HCT116 (cell line): ENCODE data around the gene ASCL5. TPM values are rescaled to one million over a fixed set of nuclear protein-coding genes. Genes with fewer than 3 reads are reported as not detected.

Source experiments
- ATAC-seq: fragments of 200-7000 bp; cut with Tn5 transposase; 2 replicates; pipeline ENCODE4 v1.9.1; 2020; ENCODE audit warnings: mild to moderate bottlenecking, moderate library complexity
- BruUV-seq: library from RNA; stranded (reverse); fragments of 400-500 nt; replicated peaks from 2 replicates; lab custom pipeline; 2021; lab: Mats Ljungman, UMichigan
- CTCF ChIA-PET: fragments of 300-600 bp; sonication (Branson Sonifier 250); formaldehyde crosslinking; loops from one replicate; lab custom pipeline; 2021; ENCODE audit warnings: antibody characterized with exemption; lab: Charles Lee
- POLR2A ChIA-PET: fragments of 300-600, 350-600 bp; sonication (Branson Sonifier 250); formaldehyde crosslinking; loops from one replicate; lab custom pipeline; 2021; ENCODE audit warnings: antibody characterized with exemption; lab: Charles Lee
- RAD21 ChIA-PET, 2 experiments: fragments of 300-600 bp; sonication (Branson Sonifier 250); formaldehyde crosslinking; loops; one replicate each; lab custom pipeline; 2023; ENCODE audit warnings: low total read pairs in 2 of 2; ENCODE audit not compliant: uncharacterized antibody in 2 of 2, unreplicated experiment in 2 of 2, low non-redundant PET in 1 of 2; lab: Charles Lee
- DNase-seq: peaks from one replicate; pipeline ENCODE4 v3.0.0-alpha.2; 2010; ENCODE audit warnings: low read depth, low spot score
- H2AFZ ChIP-seq: fragments of 200-600 bp; shearing (Covaris generic), sonication (generic); 2 replicates; pipeline ENCODE4 v1.6.1; 2017; ENCODE audit warnings: low read depth, mixed run types, mixed read lengths, antibody characterized with exemption, low read length; ENCODE audit not compliant: poor library complexity, severe bottlenecking
- H3K27ac ChIP-seq: 2 replicates; pipeline ENCODE4 v1.5.1; 2012; ENCODE audit warnings: low read depth, low read length
- H3K27me3 ChIP-seq: fragments of 200-600 bp; sonication (generic); 2 replicates; pipeline ENCODE4 v1.6.1; 2016; ENCODE audit warnings: mixed run types, low read length, mixed read lengths; ENCODE audit not compliant: insufficient read depth
- H3K36me3 ChIP-seq, 2 experiments: fragments of 200-500 bp in 1 of 2; fragments of 200-600 bp in 1 of 2; sonication (Bioruptor generic) in 1 of 2; sonication (generic) in 1 of 2; 2 replicates each; pipeline versions ENCODE4 v1.5.1 to v1.6.1; 2014 to 2016; ENCODE audit warnings: low read length in 2 of 2, inconsistent platforms in 1 of 2, mixed read lengths in 1 of 2, mixed run types in 1 of 2; ENCODE audit not compliant: insufficient read depth in 2 of 2, control insufficient read depth in 1 of 2
- H3K4me1 ChIP-seq, 2 experiments: fragments of 200-600 bp in 1 of 2; sonication (generic) in 1 of 2; 2 replicates each; pipeline versions ENCODE4 v1.5.1 to v1.6.1; 2012 to 2017; ENCODE audit warnings: low read length in 2 of 2, inconsistent platforms in 1 of 2, mild to moderate bottlenecking in 1 of 2, mixed read lengths in 1 of 2, mixed run types in 1 of 2, moderate library complexity in 1 of 2; ENCODE audit not compliant: insufficient read depth in 2 of 2, control insufficient read depth in 1 of 2
- H3K4me2 ChIP-seq: fragments of 200-600 bp; sonication (generic); 2 replicates; pipeline ENCODE4 v1.6.1; 2017; ENCODE audit warnings: mixed run types, low read length, mixed read lengths
- H3K4me3 ChIP-seq, 2 experiments: fragments of 200-600 bp in 1 of 2; sonication (generic) in 1 of 2; replicated peaks in 1 of 2; 2 replicates each; pipeline ENCODE4 v1.5.1; 2011 to 2016; ENCODE audit warnings: low read length in 2 of 2, control low read depth in 1 of 2, low read depth in 1 of 2, mild to moderate bottlenecking in 1 of 2, mixed read lengths in 1 of 2, mixed run types in 1 of 2
- H3K79me2 ChIP-seq: fragments of 200-600 bp; sonication (generic); 2 replicates; pipeline ENCODE4 v1.6.1; 2017; ENCODE audit warnings: mild to moderate bottlenecking, mixed run types, low read length, moderate library complexity, mixed read lengths; ENCODE audit not compliant: insufficient read depth
- H3K9ac ChIP-seq: fragments of 200-600 bp; sonication (generic); 2 replicates; pipeline ENCODE4 v1.6.1; 2016; ENCODE audit warnings: low read length, mixed read lengths
- H3K9me2 ChIP-seq: fragments of 200-600 bp; sonication (generic), shearing (Covaris generic); 2 replicates; pipeline ENCODE4 v1.6.1; 2017; ENCODE audit warnings: mixed run types, mild to moderate bottlenecking, moderate library complexity; ENCODE audit not compliant: insufficient read depth
- H3K9me3 ChIP-seq, 2 experiments: fragments of 200-500 bp in 1 of 2; fragments of 200-600 bp in 1 of 2; sonication (Bioruptor generic) in 1 of 2; sonication (generic) in 1 of 2; 2 replicates each; pipeline ENCODE4 v1.6.1; 2014 to 2017; ENCODE audit warnings: low read length in 2 of 2, mixed read lengths in 2 of 2, inconsistent platforms in 1 of 2, low read depth in 1 of 2, mild to moderate bottlenecking in 1 of 2, mixed run types in 1 of 2, moderate library complexity in 1 of 2; ENCODE audit not compliant: control insufficient read depth in 1 of 2, insufficient read depth in 1 of 2
- H4K20me1 ChIP-seq: fragments of 200-600 bp; sonication (generic), shearing (Covaris generic); 2 replicates; pipeline ENCODE4 v1.6.1; 2017; ENCODE audit warnings: mixed run types, mild to moderate bottlenecking, moderate library complexity; ENCODE audit not compliant: insufficient read depth
- CEBPB ChIP-seq: IDR thresholded peaks from 2 replicates; pipeline ENCODE4 v1.6.1; 2012; ENCODE audit warnings: low read depth
- CTCF ChIP-seq, 3 experiments: fragments of 200-600 bp in 1 of 3; sonication (generic) in 1 of 3; IDR thresholded peaks in 2 of 3; conservative IDR thresholded peaks in 1 of 3; 2 replicates each; pipeline ENCODE4 v1.5.1; 2012 to 2017; ENCODE audit warnings: low read depth in 2 of 3, low read length in 2 of 3, antibody characterized with exemption in 1 of 3, borderline replicate concordance in 1 of 3, control low read depth in 1 of 3, mild to moderate bottlenecking in 1 of 3, mixed read lengths in 1 of 3, mixed run types in 1 of 3, moderate library complexity in 1 of 3; ENCODE audit not compliant: insufficient read depth in 1 of 3
- ELF1 ChIP-seq: IDR thresholded peaks from 2 replicates; pipeline ENCODE4 v1.6.1; 2012; ENCODE audit warnings: low read depth, borderline replicate concordance
- EZH2 ChIP-seq: fragments of 200-600 bp; sonication (generic); IDR thresholded peaks from 2 replicates; pipeline ENCODE4 v1.6.1; 2017; ENCODE audit warnings: antibody characterized with exemption, mixed run types
- JUND ChIP-seq: IDR thresholded peaks from 2 replicates; pipeline ENCODE4 v1.6.1; 2012
- MAX ChIP-seq: IDR thresholded peaks from 2 replicates; pipeline ENCODE4 v1.6.1; 2012
- POLR2AphosphoS5 ChIP-seq: IDR thresholded peaks from 2 replicates; pipeline ENCODE4 v1.6.1; 2011; ENCODE audit warnings: mild to moderate bottlenecking, low read depth, low read length, moderate library complexity
- REST ChIP-seq: IDR thresholded peaks from 2 replicates; pipeline ENCODE4 v1.6.1; 2012; ENCODE audit warnings: low read depth
- YY1 ChIP-seq: IDR thresholded peaks from 2 replicates; pipeline ENCODE4 v1.6.1; 2011; ENCODE audit warnings: low read length, low read depth, moderate library complexity, mild to moderate bottlenecking; ENCODE audit not compliant: insufficient replicate concordance; ENCODE audit errors: extremely low read depth
- ZFX ChIP-seq: fragments of 450-650 bp; IDR thresholded peaks from 2 replicates; pipeline ENCODE4 v1.6.1; 2017
- ZNF274 ChIP-seq: fragments of 200-500 bp; sonication (Bioruptor generic); IDR thresholded peaks from 2 replicates; pipeline ENCODE4 v1.6.1; 2014; ENCODE audit warnings: mild to moderate bottlenecking, low read depth, low read length, inconsistent platforms
- intact Hi-C: fragments of 100-400 bp; cut with micrococcal nuclease; formaldehyde crosslinking; loops from 2 replicates; pipeline ENCODE4 v1.10.0; 2022
- total RNA-seq: library from RNA; stranded (reverse); gene quantifications from one replicate; pipeline ENCODE4 v1.2.1, GENCODE V29; 2021; ENCODE audit not compliant: unreplicated experiment
- TF ChIP-seq, protein P1 (sequence below): IDR thresholded peaks from 2 replicates; pipeline ENCODE4 v1.6.1; 2011; ENCODE audit warnings: mild to moderate bottlenecking, low read length, moderate library complexity; ENCODE audit not compliant: insufficient replicate concordance; ENCODE audit errors: extremely low read depth

ASCL5 gene
- total RNA-seq, 1 experiment from 2014 or later, result 0.15 TPM

DNA sequence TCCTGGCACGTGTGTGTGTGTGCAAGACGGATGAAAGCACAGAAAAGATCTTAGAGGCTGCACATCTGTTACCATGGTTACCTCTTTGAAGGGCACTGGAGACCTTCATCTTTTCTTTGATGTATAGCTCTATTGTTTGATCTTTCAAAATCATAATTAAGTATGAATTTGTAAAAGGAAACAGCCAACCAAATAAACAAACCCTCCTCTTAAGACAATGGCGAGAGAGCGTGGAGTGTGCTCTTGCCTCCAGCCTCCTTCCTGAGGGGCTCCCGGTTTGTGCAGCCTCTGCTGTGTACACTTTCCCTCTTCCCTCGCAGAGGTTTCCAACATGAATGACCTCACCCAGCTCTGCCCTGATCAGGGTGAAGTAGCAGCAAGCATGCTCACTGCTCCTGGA is 42.7 kb downstream of the ASCL5 start (continued):
- TF ChIP-seq REST (no peak), ZFX (no peak)

DNA sequence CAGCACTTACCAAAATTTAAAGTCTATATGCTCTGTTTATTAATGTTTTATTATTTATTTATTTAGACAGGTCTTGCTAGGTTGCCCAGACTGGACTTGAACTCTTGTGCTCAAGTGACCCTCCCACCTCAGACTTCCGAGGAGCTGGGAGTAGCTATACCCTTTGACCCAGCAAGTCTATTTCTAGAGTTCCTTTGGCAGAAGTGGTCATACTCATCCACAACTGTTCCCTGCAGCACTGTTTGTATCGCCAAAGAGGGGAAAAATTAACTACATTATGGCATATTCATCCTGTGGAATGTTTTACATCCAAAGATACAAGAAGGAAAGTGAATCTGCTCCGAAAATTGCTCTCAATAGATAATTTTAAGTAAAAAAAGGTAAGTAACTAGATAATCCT is 43.2 kb downstream of the ASCL5 start:
- no peaks in the 10 kb centered on the region; the same call in 1 of the 2 replicates for H3K27me3 ChIP-seq
- ATAC-seq (no peak), DNase-seq (no peak)
- H3K79me2 ChIP-seq, result no peaks in the 10 kb centered on the region
- no peaks in the 10 kb centered on the region for H4K20me1 ChIP-seq
- H3K9ac ChIP-seq, result no peak overlapping the region
- intact Hi-C loops, result no loop called here
- ChIA-PET RAD21 (no interaction called here), POLR2A (no interaction called here), CTCF (interaction anchor here (0.9 to 3.9 kb wide), 2 partner anchors 30 to 35 kb away, joined by 4 to 43 read pairs; no protein-coding TSS in a partner anchor)
- H3K4me1 ChIP-seq, result no peaks in the 10 kb centered on the region; a peak in 1 of 4 replicates
- H3K9me2 ChIP-seq, result no peaks in the 10 kb centered on the region
- H3K4me2 ChIP-seq, result no peak overlapping the region
- no peaks in the 10 kb centered on the region for H3K36me3 ChIP-seq
- H3K27ac ChIP-seq, result no peak overlapping the region
- H3K9me3 ChIP-seq, result no peaks in the 10 kb centered on the region
- H3K4me3 ChIP-seq, result no peak overlapping the region
- H2AFZ ChIP-seq, result no peak overlapping the region
- BruUV-seq, result no TSS peak
- TF ChIP-seq, protein P1, sequence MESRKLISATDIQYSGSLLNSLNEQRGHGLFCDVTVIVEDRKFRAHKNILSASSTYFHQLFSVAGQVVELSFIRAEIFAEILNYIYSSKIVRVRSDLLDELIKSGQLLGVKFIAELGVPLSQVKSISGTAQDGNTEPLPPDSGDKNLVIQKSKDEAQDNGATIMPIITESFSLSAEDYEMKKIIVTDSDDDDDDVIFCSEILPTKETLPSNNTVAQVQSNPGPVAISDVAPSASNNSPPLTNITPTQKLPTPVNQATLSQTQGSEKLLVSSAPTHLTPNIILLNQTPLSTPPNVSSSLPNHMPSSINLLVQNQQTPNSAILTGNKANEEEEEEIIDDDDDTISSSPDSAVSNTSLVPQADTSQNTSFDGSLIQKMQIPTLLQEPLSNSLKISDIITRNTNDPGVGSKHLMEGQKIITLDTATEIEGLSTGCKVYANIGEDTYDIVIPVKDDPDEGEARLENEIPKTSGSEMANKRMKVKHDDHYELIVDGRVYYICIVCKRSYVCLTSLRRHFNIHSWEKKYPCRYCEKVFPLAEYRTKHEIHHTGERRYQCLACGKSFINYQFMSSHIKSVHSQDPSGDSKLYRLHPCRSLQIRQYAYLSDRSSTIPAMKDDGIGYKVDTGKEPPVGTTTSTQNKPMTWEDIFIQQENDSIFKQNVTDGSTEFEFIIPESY, result no peak
- no peak for TF ChIP-seq CEBPB
- TF ChIP-seq ZNF274, result no peak
- no peak for TF ChIP-seq EZH2
- no peak for TF ChIP-seq YY1
- no peak for TF ChIP-seq MAX
- TF ChIP-seq CTCF (IDR thresholded peaks at IDR 0.05 in 2 of 3, conservative IDR thresholded peaks at IDR 0.05 in 1 of 3; ENCODE audit: borderline replicate concordance in 1 of 3, insufficient read depth in 1 of 3, low read depth in 2 of 3, low read length in 2 of 3), result no peak
- TF ChIP-seq JUND, result no peak
- no peak for TF ChIP-seq ELF1
- TF ChIP-seq REST, result no peak
- TF ChIP-seq POLR2AphosphoS5, result no peak
